WTC11 (cell line): ENCODE measurements around the gene ANXA2. TPM values are rescaled to one million over a fixed set of nuclear protein-coding genes. Genes with fewer than 3 reads are reported as not detected.

Source experiments
- ATAC-seq: fragments of 200-7000 bp; cut with Tn5 transposase; 2 replicates; pipeline ENCODE4 v1.10.0; 2021; ENCODE audit warnings: mild to moderate bottlenecking, moderate library complexity
- CTCF ChIA-PET: fragments of 300-600 bp; sonication (Branson Sonifier 250); formaldehyde crosslinking; loops from one replicate; lab custom pipeline; 2021; ENCODE audit warnings: antibody characterized with exemption; lab: Charles Lee
- POLR2A ChIA-PET: fragments of 350-600 bp; sonication (Branson Sonifier 250); formaldehyde crosslinking; loops from one replicate; lab custom pipeline; 2021; ENCODE audit warnings: antibody characterized with exemption; lab: Charles Lee
- DNase-seq: peaks from one replicate; pipeline ENCODE4 v3.0.0; 2021; ENCODE audit warnings: low spot score
- H3K27ac Mint-ChIP-seq: 2 replicates; pipeline ENCODE4 v1.8.0; 2021; ENCODE audit warnings: mixed read lengths
- H3K27me3 Mint-ChIP-seq: 2 replicates; pipeline ENCODE4 v1.8.0; 2021; ENCODE audit warnings: low read depth, mild to moderate bottlenecking, moderate library complexity, mixed read lengths
- H3K36me3 Mint-ChIP-seq: 2 replicates; pipeline ENCODE4 v1.8.0; 2021; ENCODE audit warnings: mixed read lengths
- H3K4me1 Mint-ChIP-seq: 2 replicates; pipeline ENCODE4 v1.8.0; 2022; ENCODE audit warnings: mixed read lengths
- H3K4me3 Mint-ChIP-seq: 2 replicates; pipeline ENCODE4 v1.8.0; 2021; ENCODE audit warnings: mild to moderate bottlenecking, moderate library complexity, mixed read lengths
- H3K9me3 Mint-ChIP-seq: 2 replicates; pipeline ENCODE4 v1.8.0; 2021; ENCODE audit warnings: mixed read lengths
- AFF4 ChIP-seq: sonication (generic); formaldehyde crosslinking; IDR thresholded peaks from 2 replicates; pipeline ENCODE4 v1.8.1; 2023; ENCODE audit warnings: mild to moderate bottlenecking, missing genetic modification reagents, borderline replicate concordance
- ESRRA ChIP-seq: sonication (generic); formaldehyde crosslinking; IDR thresholded peaks from 2 replicates; pipeline ENCODE4 v1.8.1; 2022; ENCODE audit warnings: mild to moderate bottlenecking, missing genetic modification reagents, borderline replicate concordance
- FOXP4 ChIP-seq: sonication (generic); formaldehyde crosslinking; IDR thresholded peaks from 2 replicates; pipeline ENCODE4 v1.8.0; 2022; ENCODE audit warnings: mild to moderate bottlenecking, missing genetic modification reagents
- GTF2I ChIP-seq: fragments of 250-450 bp; sonication (Bioruptor Pico); conservative IDR thresholded peaks from 2 replicates; pipeline ENCODE4 v1.4.0; 2021; ENCODE audit warnings: mild to moderate bottlenecking
- HMGXB4 ChIP-seq: sonication (generic); formaldehyde crosslinking; IDR thresholded peaks from 2 replicates; pipeline ENCODE4 v1.8.1; 2023; ENCODE audit warnings: mild to moderate bottlenecking, moderate library complexity, missing genetic modification reagents
- IRF1 ChIP-seq: sonication (generic); formaldehyde crosslinking; IDR thresholded peaks from 2 replicates; pipeline ENCODE4 v1.8.0; 2023; ENCODE audit warnings: missing genetic modification reagents
- IRF2 ChIP-seq: sonication (generic); formaldehyde crosslinking; IDR thresholded peaks from 2 replicates; pipeline ENCODE4 v1.8.0; 2022; ENCODE audit warnings: low read depth, missing genetic modification reagents, borderline replicate concordance
- JAZF1 ChIP-seq: fragments of 250-450 bp; sonication (Bioruptor Pico); IDR thresholded peaks from 2 replicates; pipeline ENCODE4 v1.9.0; 2021; ENCODE audit warnings: moderate library complexity, mild to moderate bottlenecking, inconsistent platforms
- OVOL2 ChIP-seq: fragments of 250-450 bp; sonication (Bioruptor Pico); IDR thresholded peaks from 2 replicates; pipeline ENCODE4 v1.9.0; 2021; ENCODE audit warnings: mild to moderate bottlenecking, borderline replicate concordance
- SOX15 ChIP-seq: fragments of 250-450 bp; sonication (Bioruptor Pico); IDR thresholded peaks from 2 replicates; pipeline ENCODE4 v1.9.0; 2021; ENCODE audit warnings: mild to moderate bottlenecking
- STAT6 ChIP-seq: sonication (generic); formaldehyde crosslinking; conservative IDR thresholded peaks from 2 replicates; pipeline ENCODE4 v1.8.1; 2023; ENCODE audit warnings: mild to moderate bottlenecking, low read depth, missing genetic modification reagents, moderate library complexity
- ZMAT4 ChIP-seq: fragments of 250-450 bp; sonication (Bioruptor Pico); IDR thresholded peaks from 2 replicates; pipeline ENCODE4 v1.9.0; 2021; ENCODE audit warnings: mild to moderate bottlenecking
- ZNF263 ChIP-seq: sonication (generic); formaldehyde crosslinking; IDR thresholded peaks from 2 replicates; pipeline ENCODE4 v1.8.1; 2022; ENCODE audit warnings: low read depth, mild to moderate bottlenecking, moderate library complexity, missing genetic modification reagents
- ZNF512 ChIP-seq: sonication (generic); formaldehyde crosslinking; IDR thresholded peaks from 2 replicates; pipeline ENCODE4 v1.8.1; 2022; ENCODE audit warnings: missing genetic modification reagents, borderline replicate concordance
- total RNA-seq: library from RNA; stranded (reverse); gene quantifications from 3 replicates; pipeline ENCODE4 v1.2.3, GENCODE V29; 2021

The ANXA2 gene
- total RNA-seq, 1 experiment from 2014 or later = 152 TPM

GRCh38 chr15:60396100-60396499, 1.7 kb downstream of the ANXA2 start:
- ChIA-PET CTCF (no interaction called here), POLR2A (no interaction called here)
- ATAC-seq (no peak), DNase-seq (peak; percentile 44)
- H3K27me3 Mint-ChIP-seq = peaks cover 17% of the 10 kb centered on the region
- H3K27ac Mint-ChIP-seq = peak overlapping the region; percentile 38; the same call in 1 of the 2 replicates
- H3K4me3 Mint-ChIP-seq = peak overlapping the region; percentile 83
- no peaks in the 10 kb centered on the region for H3K36me3 Mint-ChIP-seq
- TF ChIP-seq SOX15 = no peak
- no peak for TF ChIP-seq FOXP4 (CRISPR knock-in tag)
- TF ChIP-seq HMGXB4 (CRISPR knock-in tag) = no peak
- TF ChIP-seq ESRRA (CRISPR knock-in tag) = no peak
- no peak for TF ChIP-seq ZMAT4 (CRISPR knock-in tag)
- TF ChIP-seq JAZF1 (CRISPR knock-in tag) = no peak
- no peak for TF ChIP-seq ZNF512 (CRISPR knock-in tag)
- TF ChIP-seq ZNF263 (CRISPR knock-in tag) = no peak
- TF ChIP-seq AFF4 (CRISPR knock-in tag) = no peak
- no peak for TF ChIP-seq IRF1 (CRISPR knock-in tag)
- no peak for TF ChIP-seq STAT6 (CRISPR knock-in tag)
- TF ChIP-seq GTF2I = no peak
- no peak for TF ChIP-seq IRF2 (CRISPR knock-in tag)
- no peak for TF ChIP-seq OVOL2 (CRISPR knock-in tag)
- TF ChIP-seq, all 79 proteins: peak for 0
- H3K4me1 Mint-ChIP-seq = peaks cover 74% of the 10 kb centered on the region
- no peaks in the 10 kb centered on the region for H3K9me3 Mint-ChIP-seq
